NK-92 (cell line): ENCODE data around the gene TTC39B.
"Not testable (repeated sequence)": the region's sequence is repeated elsewhere in the genome, so short reads cannot be mapped to it uniquely, and the experiment has no call there.

Experiments
- DNase-seq: peaks from one replicate; lab custom pipeline; 2025; ENCODE audit not compliant: unreplicated experiment; lab: John Stamatoyannopoulos, UW

The TTC39B gene

DNA sequence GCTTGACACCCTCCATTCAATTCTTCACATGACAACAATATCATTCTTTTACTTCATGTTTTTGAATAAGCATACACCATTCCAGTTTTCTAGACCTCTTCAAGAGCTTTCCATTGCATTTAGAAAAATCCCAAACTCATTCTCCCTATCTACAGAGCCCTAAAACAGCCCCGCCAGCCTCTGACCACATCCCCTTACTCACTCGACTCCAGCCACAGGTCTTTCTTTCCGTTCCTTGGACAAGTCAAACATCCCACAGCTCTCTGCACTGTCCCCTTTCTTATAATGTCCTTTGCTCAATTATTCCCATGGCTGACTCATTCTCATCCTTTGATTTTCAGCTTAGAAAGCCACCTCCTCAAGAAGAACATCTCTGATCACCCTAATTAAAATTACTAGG, 38.2 kb downstream of the TTC39B start:
- DNase-seq, result no peak

DNA sequence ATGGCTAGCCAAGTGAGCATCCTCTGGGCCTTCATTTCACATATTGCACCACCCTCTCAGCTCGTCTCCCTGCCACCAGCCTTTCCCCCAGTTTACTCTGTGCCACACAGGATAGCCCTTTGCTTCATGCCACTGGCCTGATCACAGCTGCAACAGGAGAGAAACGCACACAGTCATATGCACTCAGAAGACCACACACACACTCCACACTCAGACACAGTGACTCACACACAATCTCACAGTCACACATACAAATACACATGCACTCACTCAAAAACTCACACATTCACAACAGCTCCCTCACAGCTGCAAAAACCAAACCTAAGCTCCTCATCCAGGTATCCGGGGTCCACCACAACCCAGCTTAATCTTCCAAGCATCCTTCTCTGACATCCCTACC, 38.7 kb downstream of the TTC39B start:
- DNase-seq, result no peak

DNA sequence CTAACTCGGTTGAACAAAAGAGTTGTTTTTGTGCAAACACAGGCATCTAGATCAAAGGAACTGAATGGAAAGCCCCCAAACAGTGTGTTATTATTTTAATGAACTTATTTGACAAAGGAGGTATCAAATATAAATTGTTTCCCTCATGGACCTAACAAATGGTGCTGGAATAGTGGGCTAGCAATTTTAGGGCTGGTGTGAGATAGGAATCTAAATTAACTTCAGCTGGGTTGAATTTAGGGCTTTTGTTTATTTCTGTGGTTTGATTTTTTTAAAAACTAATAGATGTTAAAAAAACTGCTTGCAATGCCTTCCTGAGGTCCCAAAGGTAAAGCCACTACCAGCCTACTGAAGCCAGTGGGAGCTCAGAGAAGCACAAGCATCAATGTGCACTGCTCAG, 42.1 kb downstream of the TTC39B start:
- DNase-seq, result no peak

DNA sequence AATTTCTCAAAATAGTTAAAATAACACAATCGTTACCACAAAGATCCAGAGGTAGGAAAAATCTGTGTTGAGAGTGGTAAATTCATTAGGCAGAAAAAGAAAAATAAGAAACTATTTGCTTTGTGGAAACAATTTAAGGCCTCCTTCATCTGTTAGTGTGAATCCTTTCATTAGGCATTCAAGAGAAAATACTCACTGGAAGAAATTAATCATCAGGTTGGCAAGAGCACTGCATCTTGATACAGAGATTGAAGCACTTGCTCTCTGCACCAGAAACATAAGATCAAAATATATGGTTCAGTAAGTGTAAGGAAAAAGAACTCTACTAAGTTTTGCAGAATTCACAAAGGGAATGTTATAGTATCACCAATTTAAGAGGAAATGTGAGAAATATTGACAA, 44.4 kb downstream of the TTC39B start:
- no peak for DNase-seq

DNA sequence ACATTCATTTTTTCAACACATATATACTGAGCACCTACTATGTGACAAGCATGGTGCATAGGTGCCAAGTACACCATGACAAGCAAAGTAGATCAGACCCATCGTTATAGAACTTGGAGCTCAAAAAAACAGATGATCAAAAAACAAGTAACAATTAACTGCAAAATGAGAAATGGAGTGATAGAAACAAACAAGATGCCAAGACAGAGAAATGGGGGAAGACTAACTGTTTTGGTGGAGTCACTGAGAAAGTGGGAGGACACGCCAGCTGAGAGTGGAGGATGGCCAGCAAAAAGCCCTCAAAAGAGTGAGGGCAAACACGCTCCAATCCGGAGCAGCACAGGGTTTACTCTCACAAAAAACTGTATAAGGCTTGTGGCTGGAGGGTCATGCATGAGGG, 50.6 kb downstream of the TTC39B start:
- DNase-seq, result no peak

DNA sequence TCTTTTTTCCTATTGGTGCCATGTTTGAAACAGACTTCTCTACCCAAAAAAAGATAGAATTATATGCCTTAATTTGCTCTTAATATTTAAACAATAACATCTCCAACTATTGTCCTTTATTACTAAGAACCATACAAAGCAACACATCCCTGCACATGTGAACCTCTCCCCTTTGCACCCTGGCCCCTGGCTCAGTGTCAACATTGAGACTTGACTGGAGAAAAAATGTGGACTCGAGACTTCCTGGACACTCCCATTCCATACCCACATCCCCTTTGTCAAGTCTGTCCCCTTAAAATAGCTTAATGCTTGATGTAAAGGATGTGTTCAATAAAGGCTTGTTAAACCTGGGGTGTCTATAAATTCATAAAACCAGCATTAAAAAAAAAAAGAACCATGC, 53.2 kb downstream of the TTC39B start:
- DNase-seq, result no peak

DNA sequence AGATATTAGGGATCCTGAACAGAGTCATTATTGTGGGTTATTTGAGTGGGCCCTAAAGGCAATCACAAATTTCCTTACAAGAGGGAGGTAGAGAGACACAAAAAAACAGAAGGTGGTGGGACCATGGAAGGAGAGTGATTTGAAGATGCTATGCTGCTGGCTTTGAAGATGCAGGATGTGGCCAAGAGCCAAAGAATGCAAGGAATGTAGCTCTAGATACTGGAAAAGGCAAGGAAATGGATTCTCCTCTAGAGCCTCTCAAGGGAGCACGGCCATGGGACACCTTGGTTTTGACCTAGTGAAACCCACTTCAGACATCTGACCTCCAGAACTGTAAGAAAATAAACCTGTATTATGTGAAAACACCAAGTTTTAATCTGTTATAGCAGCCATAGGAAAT, 53.8 kb downstream of the TTC39B start:
- no peak for DNase-seq

DNA sequence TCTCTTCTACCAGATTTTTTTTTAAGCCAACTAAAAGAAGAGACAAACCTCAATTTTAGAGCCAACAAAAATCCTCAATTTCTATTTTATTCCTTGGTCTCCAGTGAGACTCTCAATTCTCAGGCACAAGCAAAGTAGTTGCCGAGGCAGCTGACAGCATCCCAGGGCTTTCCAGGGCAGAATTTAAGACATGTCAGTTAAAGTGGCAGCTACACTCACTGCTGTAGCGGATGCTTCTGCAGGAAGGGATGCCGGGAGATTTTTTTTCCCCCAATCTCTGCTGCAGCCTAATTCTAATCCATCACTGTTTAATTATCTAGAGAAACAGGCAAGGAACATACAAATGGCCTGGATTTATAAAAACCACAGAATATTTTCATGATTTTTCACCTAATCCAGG, 57.0 kb downstream of the TTC39B start:
- no peak for DNase-seq

DNA sequence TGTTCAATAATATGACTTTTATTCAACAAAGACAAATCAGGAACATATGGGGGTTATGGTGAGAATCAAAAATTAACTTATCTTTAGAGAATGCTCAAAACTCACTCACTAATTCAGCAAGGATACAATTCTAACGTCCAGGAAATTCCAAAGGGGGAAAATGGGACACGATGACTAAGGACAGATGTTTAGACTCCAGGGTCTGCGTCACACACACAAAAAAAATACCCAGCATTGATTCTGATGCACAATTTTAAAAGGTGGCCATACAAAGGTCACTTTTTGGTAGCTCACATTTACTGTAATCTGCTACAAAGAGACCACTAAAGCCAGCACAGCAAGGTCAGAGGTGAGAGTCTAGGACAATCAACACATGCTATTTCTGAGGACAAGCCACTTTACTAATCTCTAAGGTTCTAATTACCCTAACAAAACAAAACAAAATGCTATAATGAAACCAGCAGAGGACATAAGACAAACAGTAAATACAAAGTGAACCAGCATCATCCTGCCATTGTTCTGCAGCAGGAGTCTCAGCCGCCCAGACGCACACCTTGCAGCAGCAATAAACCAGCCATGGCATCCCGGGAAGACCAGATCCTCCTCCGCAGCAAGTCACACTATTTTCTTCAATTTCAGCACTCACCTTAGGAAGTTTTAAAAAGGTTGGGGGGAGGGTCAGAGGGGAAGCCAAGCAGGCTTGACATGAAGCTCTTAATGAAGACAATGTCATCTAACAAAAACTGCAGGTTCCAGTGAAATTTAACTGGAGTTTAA, 57.8 kb downstream of the TTC39B start:
- DNase-seq, result no peak

DNA sequence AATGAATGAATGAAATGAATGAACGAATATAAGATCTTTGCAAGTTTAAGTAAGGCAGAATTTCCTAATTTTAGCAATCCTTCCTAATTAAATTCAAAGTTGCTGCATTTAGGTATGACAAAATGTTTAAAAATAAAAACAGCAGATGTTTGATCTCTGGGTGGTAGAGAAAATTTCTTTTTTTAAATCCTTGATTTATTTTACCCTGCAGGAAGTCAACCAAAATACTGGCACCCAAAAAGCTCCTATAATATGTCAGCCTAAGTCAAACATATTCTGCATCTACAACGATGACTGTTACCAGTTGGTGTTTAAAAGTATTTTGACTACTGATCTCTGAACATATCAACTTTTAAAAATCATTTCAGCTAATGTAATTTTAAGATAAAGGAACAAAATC, 58.4 kb downstream of the TTC39B start:
- no peak for DNase-seq

DNA sequence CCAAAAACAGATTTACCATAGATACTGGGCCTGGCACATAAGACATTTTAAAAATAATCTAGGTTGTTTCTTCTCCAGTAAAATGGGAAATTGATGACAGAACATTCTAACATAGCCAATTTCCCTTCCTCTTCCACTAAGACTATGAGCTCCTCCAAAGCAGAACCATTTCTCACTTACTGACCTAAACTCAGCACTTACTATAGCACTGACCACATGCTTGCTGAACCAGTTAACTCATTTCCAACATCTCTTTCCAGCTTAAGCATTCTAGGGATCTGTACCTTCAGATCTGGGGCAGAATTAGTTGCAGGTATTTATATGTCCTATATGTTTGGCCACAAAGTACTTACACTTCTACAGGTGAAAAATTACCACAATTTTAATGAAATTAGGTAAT, 58.9 kb downstream of the TTC39B start:
- no peak for DNase-seq

DNA sequence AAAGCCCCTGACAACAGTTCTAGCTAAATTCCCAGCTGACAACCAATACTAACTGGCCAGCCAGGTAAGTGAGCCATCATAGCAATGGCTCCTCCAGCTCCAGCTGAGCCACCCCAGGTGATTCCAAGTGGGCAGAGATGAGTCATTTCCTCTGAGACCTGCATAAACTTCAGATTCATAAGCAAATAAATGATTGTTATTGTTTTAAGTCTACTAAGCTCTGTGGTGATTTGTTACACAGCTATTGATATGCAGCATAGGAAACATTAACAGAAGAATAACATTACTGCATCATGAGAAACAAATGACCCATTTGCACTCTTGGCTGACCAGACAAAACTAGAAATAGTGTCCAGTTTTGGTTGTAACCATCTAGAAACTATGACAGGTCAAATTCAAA, 60.3 kb downstream of the TTC39B start:
- no peak for DNase-seq

DNA sequence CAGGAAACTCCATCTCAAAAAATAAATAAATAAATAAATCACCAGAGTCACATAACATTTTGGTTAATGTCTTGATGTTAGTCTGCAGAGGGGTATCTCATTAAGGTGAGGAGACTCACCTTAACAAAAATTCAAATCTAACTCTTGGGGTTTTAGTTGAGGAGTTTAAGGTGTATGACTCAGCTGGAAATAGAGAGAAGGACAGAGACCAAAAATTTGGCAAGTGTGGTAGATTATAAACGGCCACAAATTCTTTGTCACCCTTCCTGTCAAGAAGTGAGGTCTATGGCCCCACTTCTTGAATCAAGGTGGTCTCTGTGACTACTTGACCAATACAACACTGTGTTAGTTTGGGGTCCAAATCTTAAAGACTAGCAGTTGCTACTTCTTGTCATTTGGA, 60.8 kb downstream of the TTC39B start:
- no peak for DNase-seq

DNA sequence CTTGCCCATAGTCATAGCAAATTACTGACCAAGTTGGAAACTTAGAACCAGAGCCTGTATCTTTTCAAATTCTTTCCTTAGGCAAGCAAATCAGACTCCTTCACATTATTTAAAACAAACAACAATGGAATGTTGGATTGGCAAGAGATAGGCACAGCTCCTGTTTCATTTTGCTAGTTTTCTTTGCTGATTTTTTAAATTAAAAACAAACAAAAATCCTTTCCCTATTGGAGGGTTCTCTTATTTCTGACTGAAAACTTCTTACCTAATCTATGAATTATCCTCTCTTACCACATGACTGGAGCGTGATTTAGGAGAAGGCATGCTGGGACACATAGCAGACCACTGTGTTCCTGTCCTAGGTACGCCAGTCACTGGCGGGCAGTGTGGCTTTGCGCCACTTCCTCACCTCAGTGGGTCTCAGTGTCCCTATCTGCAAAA, 63.0 kb downstream of the TTC39B start:
- no peak for DNase-seq

DNA sequence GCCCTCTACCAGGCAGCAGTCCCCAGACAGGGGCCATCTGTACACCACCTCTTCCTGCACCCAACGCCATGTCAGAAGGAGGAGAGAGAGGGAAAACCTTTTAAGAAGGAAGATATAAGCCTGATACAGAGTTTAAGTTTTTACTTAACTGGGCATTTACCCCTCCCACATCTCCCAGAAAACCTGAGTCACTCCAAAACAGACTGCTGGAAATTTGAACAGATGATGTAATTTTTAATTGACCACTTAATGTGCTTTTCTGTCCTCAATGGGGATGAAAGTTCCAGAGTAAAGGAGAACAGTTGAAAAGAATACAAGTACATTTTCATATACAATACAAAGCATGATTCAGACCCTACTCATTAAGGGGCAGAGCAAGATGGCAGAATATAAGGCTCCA, 63.9 kb downstream of the TTC39B start:
- no peak for DNase-seq

DNA sequence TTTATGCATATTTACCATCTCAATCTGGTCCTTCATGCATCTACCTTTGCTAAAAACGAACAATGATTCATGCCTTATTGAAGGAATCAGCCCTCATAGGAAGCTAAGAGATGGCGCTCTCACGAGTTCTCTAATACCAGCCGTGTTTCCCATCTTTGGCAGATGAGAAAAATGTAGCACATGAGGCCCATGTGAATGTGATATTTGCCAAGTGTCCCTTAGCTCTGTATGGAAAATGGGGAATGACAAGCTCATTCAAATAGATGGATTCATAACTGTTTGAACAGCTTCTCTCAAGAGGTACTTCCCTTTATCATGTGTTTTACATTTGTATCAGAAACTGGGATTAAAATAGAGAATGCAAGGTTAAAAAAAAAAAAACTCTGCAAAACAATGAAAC, 66.1 kb downstream of the TTC39B start:
- no peak for DNase-seq

DNA sequence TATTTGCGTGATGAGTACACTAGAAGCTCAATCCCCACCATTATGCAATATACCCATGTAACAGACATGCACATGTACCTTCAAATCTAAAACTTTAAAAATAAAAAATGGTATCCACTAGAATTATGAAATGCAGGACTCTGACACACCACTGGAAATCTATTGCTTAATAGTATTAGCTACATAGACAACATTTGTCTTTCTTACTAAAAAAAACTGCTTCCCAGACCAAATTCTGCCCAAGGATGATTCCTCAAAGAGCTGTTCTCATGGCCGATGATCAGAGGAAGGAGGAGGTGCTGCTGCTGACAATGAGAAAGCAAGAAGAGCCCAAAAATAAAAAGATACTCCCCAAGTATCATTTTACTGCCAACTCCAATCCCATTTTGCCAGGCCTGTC, 67.2 kb downstream of the TTC39B start:
- no peak for DNase-seq

DNA sequence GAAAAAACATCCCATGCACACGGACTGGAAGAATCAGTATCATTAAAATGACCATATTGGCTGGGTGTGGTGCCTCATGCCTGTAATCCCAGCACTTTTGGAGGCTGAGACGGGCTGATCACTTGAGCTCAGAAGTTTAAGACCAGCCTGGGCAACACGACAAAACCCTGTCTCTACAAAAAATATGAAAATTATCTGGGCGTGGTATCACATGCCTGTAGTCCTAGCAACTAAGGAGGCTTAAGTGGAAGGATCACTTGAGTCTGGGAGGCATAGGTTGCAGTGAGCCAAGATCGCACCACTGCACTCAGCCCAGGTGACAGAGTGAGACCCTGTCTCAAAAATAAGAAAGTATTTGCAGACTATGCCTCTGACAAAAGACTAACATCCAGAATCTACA, 68.4 kb downstream of the TTC39B start:
- DNase-seq, result no peak

DNA sequence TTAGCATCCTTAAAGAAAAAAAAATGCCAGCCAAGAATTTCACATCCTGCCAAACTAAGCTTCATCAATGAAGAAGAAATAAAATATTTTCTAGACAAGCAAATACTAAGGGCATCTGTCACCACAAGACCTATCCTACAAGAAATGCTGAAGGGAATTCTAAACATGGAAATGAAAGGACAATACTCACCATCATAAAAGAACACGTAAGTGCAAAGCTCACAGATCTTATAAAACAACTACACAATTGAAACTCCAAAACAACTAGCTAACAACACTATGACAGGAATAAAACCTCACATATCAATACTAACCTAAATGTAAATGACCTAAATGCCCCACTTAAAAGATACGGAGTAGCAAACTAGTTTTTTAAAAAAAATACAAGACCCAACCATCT, 71.4 kb downstream of the TTC39B start:
- no peak for DNase-seq

DNA sequence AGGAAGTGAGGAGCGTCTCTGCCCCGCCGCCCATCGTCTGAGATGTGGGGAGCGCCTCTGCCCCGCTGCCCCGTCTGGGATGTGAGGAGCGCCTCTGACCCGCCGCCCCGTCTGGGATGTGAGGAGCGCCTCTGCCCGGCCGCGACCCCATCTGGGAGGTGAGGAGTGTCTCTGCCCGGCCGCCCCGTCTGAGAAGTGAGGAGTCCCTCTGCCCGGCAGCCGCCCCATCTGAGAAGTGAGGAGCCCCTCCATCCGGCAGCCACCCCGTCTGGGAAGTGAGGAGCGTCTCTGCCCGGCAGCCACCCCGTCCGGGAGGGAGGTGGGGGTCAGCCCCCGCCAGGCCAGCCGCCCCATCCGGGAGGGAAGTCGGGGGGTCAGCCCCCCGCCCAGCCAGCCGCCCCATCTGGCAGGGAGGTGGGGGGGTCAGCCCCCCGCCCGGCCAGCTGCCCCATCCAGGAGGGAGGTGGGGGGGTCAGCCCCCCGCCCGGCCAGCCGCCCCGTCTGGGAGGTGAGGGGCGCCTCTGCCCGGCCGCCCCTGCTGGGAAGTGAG, 73.0 kb downstream of the TTC39B start:
- DNase-seq, result not testable (repeated sequence)

DNA sequence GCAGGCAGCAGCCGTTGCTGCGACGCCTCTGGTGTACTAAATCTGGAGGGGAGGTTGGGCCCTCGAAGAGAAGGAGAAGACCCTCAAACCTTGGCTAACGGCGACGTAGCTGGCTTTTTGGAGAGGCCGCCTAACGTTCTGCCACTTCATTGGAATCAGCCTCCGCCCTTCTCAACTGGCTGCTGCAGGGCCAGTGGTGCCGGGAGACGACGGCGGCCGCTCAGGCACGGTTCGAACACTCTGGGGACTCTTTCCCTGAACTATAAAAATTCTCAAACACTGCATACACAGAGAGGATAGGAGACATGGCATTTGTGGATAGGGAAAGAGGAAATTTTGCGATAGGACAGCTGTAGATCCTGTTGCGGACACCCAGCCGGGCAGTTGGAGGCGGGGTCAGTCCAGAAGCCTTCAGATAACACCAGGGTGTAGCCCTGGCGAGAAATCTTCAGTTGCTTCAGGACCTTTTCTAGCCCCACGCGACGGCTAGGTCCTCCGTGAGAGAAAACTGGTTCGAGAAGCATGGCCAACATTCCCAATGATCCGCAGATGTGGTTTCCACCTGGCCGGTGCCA, 74.2 kb downstream of the TTC39B start:
- not testable (repeated sequence) for DNase-seq

DNA sequence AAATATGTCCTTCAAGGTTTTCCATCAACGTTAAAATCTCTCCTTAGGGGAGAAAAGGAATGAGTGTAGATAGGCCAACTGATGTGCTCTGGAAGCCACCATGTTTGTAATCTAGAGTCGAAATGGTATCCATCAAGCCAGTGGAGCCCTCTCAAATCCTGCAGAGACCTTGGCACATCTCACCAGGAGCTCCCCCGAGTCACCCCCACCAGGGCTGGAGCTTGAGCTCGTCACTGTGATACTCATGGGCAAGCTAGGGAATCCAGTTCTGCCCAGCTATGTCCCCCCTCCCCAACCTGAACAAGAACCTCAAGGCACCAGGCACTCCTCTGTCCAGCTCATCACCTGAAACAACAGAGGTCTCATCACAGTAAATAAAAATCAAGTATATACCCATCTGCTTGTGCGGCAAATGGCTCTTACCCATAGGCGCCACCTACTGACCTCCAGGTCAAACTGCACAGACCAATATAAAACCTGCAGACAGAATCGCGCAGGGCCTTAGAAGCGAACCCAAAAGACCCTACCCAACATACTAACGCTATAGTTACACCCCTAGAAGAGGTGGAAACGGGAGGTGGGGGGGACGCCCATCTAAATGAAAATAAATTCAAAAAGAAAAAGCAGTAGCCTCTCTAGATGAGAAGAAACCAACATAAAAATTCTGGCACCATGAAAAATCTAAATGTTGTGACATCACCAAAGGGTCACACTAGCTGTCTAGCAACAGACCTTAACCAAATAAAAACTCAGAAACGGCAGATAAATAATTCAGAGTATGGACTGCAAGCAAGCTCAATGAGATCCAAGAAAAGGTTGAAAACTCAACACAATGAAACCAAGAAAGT, 75.0 kb downstream of the TTC39B start:
- no peak for DNase-seq
